Esophagus (tissue), 2 donors: ENCODE measurements around the gene ADAM12. TPM values are rescaled to one million over a fixed set of nuclear protein-coding genes. Genes with fewer than 3 reads are reported as not detected.

ENCODE experiments used
- H3K27ac ChIP-seq, 2 donors: one replicate each; pipeline ENCODE4 v1.5.1; 2013; ENCODE audit warnings: low read depth in 2 of 2, mild to moderate bottlenecking in 2 of 2, inconsistent platforms in 1 of 2, low read length in 1 of 2, moderate library complexity in 1 of 2
- H3K27me3 ChIP-seq, 2 donors: one replicate each; pipeline ENCODE4 v1.6.1; 2013; ENCODE audit warnings: low read length in 2 of 2, control low read depth in 1 of 2, mild to moderate bottlenecking in 1 of 2; ENCODE audit not compliant: insufficient read depth in 2 of 2, control insufficient read depth in 1 of 2
- H3K36me3 ChIP-seq, 2 donors: one replicate each; pipeline ENCODE4 v1.6.1; 2013; ENCODE audit warnings: low read length in 1 of 2; ENCODE audit not compliant: control insufficient read depth in 2 of 2, insufficient read depth in 2 of 2
- H3K4me1 ChIP-seq, 2 donors: one replicate each; pipeline ENCODE4 v1.6.1; 2013; ENCODE audit warnings: low read length in 1 of 2; ENCODE audit not compliant: control insufficient read depth in 2 of 2, insufficient read depth in 2 of 2
- H3K4me3 ChIP-seq, 2 donors: one replicate each; pipeline ENCODE4 v1.5.1; 2013; ENCODE audit warnings: low read length in 2 of 2, mild to moderate bottlenecking in 2 of 2, low read depth in 1 of 2, moderate library complexity in 1 of 2
- H3K9me3 ChIP-seq, 2 donors: one replicate each; pipeline ENCODE4 v1.6.1; 2013; ENCODE audit warnings: mild to moderate bottlenecking in 2 of 2, low read depth in 1 of 2, low read length in 1 of 2, moderate library complexity in 1 of 2; ENCODE audit not compliant: control insufficient read depth in 2 of 2, insufficient read depth in 1 of 2
- WGBS, 2 donors: extraction: QIAGEN DNeasy Blood & Tissue Kit; methylation state at CpG; one replicate each; pipeline ENCODE4 v1.1.7; 2013; 5-methylcytosine and 5-hydroxymethylcytosine counted together
- polyA plus RNA-seq, 2 donors: library from polyadenylated mRNA; stranded (reverse); fragments of 200-250 nt; gene quantifications; one replicate each; pipeline ENCODE4 v1.2.3, GENCODE V29; 2013
- donor health status: healthy with polysubstance abuse.
- donor health status: Bipolar disorder and iron deficiency.

The ADAM12 gene
- polyA plus RNA-seq, 2 donors: under 0.01 to 0.06 TPM

DNA sequence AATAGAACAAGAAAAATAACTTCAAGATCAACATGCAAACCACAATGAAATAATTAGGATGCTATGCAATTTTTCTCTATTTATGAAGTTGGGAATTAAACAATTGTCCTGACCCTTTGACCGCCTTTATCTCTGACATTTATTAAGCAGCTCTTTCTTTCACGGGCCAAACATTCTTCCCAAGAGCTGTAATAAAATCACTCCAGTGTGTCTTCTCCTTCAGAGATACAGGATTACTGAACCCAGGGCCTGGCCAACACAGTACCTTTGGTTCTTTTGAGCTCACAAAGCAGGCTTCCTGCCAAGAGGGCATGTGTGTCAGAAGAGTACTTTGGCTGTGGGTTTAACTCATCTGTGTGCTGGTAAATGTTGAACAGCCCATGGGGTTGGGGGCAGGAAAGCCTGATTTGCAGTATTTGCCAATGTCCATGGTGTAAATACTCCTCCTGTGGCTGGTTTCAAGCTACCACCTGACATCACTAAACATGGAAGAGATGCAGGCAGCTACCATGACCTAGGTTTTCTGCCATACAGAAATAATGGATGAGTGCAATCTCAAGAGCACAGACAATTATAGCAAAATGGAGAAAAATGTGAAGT, 370.2 kb downstream of the ADAM12 start:
- 54 to 80% methylated on average over 2 of the region's 2 CpGs for WGBS, 2 donors
- no peaks in the 10 kb centered on the region for H3K36me3 ChIP-seq

DNA sequence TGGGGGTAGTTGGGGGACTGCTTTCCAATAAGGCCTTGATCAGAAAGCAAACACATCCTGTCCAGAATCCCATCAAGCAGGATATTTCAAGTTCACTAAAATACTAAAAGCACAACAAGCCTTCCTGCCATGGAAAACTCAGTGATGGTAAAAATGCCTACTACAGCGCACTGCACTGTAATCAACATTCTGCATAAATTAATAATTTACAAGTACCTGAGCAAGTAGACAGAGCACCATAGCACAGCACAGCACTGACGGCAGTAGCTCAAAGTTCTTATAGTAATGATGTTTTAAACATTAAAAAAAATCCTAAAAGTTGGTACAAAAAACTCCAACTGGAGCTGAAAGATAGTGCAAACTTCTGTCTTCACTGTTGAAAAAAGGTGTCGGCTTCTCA, 371.4 kb downstream of the ADAM12 start:
- H3K9me3 ChIP-seq: no peaks in the 10 kb centered on the region
- H3K36me3 ChIP-seq: no peaks in the 10 kb centered on the region
- no peak overlapping the region for H3K4me3 ChIP-seq
- H3K27ac ChIP-seq: no peak overlapping the region
- H3K4me1 ChIP-seq: no peaks in the 10 kb centered on the region
- WGBS, 2 donors: 88 to 95% methylated on average over 3 of the region's 3 CpGs
- no peaks in the 10 kb centered on the region for H3K27me3 ChIP-seq

More for the DNA sequence above, 370.2 kb downstream of the ADAM12 start:
- Histone ChIP-seq H3K4me3 (no peak overlapping the region), H3K27me3 (no peaks in the 10 kb centered on the region), H3K4me1 (no peaks in the 10 kb centered on the region), H3K9me3 (no peaks in the 10 kb centered on the region), H3K27ac (no peak overlapping the region)

DNA sequence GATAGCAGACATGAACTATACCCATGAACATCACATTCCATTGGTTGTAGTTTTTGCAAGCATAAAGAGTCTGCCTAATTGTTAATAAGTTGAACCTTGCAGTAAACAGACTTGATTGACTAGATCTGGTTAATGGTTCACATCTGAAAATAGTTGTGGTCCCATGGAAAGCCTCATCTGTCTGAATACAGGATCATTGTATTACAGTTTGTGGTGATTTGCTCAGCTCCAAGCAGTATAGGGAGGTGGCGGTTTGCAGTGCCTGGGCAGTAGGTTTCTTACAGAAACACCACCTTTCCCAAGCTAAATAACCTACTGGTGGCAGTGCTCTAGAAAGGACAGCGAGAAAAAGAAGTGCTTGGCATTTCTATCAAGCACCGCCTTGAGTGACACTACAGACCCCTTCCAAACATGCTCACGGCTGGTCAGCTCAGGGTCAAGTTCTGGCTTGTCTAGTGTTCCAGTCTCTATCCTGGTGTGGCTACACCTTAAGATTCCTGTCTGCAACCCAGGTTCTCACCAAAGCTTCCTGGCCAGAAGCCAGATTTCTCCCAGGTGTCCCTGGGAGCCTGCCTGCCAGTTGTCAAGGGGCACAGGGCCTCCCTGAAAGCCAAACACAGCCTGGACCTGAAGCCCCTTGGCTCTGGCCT, 372.0 kb downstream of the ADAM12 start:
- H3K4me3 ChIP-seq: no peak overlapping the region
- H3K9me3 ChIP-seq: no peaks in the 10 kb centered on the region
- 89 to 94% methylated on average over 4 of the region's 4 CpGs for WGBS, 2 donors

DNA sequence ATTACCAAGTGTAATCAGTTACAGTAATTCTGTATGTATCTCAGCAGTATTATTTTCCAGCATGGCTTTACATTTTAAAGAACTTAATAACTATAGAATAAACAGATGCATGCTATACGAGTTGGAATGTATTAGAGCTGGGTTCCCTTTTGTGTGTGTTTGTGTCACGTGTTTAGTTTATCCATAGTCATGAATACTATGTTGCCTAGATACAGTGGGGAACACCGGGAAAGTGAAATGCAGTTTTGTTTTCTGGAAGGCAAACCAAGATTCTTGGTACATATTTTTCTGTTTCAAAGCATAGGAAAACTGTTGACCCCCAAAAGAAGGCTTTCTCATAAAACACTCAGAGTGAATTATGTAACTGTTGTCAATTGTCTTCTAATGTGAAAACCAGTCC, 372.9 kb downstream of the ADAM12 start:
- Histone ChIP-seq H3K4me3 (no peak overlapping the region), H3K9me3 (no peaks in the 10 kb centered on the region), H3K27ac (no peak overlapping the region), H3K4me1 (no peaks in the 10 kb centered on the region), H3K36me3 (no peaks in the 10 kb centered on the region), H3K27me3 (no peaks in the 10 kb centered on the region)
- WGBS, 2 donors: 61% methylated on average over 3 of the region's 3 CpGs

More for the DNA sequence above, 372.0 kb downstream of the ADAM12 start:
- no peak overlapping the region for H3K27ac ChIP-seq
- no peaks in the 10 kb centered on the region for H3K4me1 ChIP-seq
- no peaks in the 10 kb centered on the region for H3K36me3 ChIP-seq
- H3K27me3 ChIP-seq: no peaks in the 10 kb centered on the region

DNA sequence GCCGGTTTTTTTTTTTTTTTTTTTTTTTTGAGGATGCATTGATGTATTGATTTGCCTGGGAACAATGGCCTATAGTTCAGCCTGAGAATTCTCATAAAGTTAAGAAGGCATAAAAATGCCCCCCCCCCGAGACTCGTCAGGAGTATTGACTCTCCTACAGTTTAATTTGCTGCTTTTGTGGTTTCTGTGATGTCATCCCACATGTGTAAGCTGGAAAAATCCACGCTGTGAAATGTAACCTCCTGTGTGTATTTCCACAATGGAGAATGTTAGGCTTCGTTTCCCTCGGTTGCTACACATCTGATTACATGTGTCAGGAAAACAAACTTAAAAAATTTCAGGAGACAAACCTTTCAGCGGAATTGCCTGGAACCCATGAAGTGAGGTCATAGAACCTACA, 374.0 kb downstream of the ADAM12 start:
- 75 to 81% methylated on average over 7 of the region's 7 CpGs for WGBS, 2 donors
- Histone ChIP-seq H3K27ac (no peak overlapping the region), H3K27me3 (no peaks in the 10 kb centered on the region), H3K4me3 (no peak overlapping the region), H3K36me3 (no peaks in the 10 kb centered on the region), H3K4me1 (no peaks in the 10 kb centered on the region), H3K9me3 (no peaks in the 10 kb centered on the region)

DNA sequence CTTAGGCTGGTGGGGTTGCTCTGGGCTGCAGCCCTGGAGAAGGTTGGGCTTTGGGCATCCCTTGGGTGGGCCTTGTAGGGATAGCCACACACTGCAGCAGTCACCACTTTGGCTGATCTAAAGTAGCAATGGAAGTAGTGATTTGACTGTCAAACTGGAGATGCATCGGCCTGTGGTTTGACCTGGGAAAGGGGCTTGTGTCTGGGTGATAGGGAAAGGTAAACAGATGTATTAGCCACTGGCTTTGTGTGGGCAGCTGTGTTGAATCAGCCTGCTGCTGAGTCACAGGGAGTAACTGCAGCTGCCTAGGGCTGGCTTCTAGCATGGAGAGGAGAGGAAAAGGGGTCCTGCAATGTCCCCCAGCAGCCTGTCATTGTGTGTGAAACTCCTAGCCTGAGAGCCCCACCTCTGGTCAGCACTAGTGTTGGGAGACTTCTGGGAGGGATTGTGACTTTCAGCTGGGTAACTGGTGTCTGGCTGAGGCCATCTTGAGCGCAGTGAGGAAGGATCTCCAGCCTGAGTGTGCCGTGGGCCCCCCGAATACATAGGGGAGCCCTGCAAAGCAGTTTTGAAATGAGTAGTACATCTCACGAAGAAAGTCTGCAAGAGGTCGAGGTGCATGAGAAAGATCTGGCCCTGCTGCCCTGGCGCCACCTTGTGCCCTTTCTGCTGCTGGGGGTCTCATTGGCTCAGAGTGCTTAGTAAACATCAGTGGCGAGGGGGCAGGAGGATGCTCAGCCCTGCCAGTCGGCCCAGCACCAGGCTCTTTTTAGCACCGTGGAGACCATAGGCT, 374.6 kb downstream of the ADAM12 start:
- 76 to 78% methylated on average over 10 of the region's 10 CpGs for WGBS, 2 donors
- Histone ChIP-seq H3K9me3 (no peaks in the 10 kb centered on the region), H3K4me3 (no peak overlapping the region), H3K27me3 (no peaks in the 10 kb centered on the region), H3K27ac (no peak overlapping the region), H3K36me3 (no peaks in the 10 kb centered on the region), H3K4me1 (no peaks in the 10 kb centered on the region)

DNA sequence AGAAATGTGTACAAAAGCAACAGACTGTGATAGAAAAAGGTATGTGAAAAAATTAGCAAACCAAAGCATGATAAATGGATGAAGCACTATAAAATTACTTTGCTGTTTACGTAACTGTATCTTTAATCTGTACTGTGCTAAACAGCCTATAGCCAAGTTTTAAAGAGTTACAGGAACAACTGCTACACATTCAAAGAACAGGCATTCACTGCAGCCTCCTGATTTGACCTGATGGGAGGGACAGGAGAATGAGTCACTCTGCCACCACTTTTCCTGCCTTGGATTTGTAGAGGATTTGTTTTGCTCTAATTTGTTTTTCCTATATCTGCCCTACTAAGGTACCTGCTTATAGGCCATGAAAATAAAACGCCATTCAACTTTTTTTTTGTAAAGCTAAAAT, 375.8 kb downstream of the ADAM12 start:
- Histone ChIP-seq H3K9me3 (no peaks in the 10 kb centered on the region), H3K27me3 (no peaks in the 10 kb centered on the region), H3K27ac (no peak overlapping the region), H3K4me3 (no peak overlapping the region), H3K36me3 (no peaks in the 10 kb centered on the region), H3K4me1 (no peaks in the 10 kb centered on the region)
- 91 to 92% methylated on average over 2 of the region's 2 CpGs for WGBS, 2 donors

DNA sequence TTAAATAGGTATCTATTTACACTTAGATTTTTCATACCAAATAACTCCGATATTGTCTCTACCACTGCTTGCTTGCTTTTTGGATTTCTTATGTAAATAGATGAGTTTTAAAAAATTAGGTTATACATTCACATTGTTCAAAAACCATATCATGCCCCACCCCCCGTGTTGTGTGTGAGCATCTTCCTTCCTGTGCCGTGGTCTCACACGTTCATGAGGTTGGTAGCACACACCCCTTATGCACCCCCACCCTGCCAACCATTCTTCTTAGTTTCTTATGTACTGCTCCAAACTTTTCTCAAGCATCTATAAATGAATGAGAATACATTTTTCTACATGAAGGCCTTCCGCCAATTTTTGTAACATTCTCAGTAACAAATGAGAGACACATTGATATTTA, 376.3 kb downstream of the ADAM12 start:
- Histone ChIP-seq H3K36me3 (no peaks in the 10 kb centered on the region), H3K9me3 (no peaks in the 10 kb centered on the region), H3K27me3 (no peaks in the 10 kb centered on the region), H3K4me1 (no peaks in the 10 kb centered on the region), H3K4me3 (no peak overlapping the region), H3K27ac (no peak overlapping the region)
- 78 to 86% methylated on average over 5 of the region's 5 CpGs for WGBS, 2 donors

DNA sequence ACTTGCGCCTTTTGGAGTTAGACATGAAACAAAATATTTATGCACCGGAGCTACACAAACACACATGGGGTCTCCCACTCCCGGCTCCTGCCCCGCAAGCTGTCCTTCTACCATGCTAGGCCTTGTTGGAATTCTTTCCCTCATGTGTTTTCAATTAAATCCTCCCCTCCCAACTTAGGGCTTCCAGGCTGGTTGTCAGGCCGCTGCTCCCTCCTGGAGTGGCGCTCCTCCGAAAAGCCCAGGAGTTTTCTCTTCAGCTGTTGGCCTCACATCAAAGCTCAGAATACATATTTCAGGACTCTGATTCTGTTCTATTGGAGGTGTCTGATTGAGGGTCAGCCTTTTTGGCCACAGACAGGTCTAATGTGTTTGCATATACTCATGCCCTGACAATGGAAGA, 378.6 kb downstream of the ADAM12 start:
- Histone ChIP-seq H3K27ac (no peak overlapping the region), H3K4me1 (no peaks in the 10 kb centered on the region), H3K9me3 (no peaks in the 10 kb centered on the region), H3K27me3 (no peaks in the 10 kb centered on the region), H3K36me3 (no peaks in the 10 kb centered on the region), H3K4me3 (no peak overlapping the region)
- WGBS, 2 donors: 91 to 95% methylated on average over 7 of the region's 7 CpGs
